ENCODE measurements around the gene UNG.

The UNG gene

GRCh38 chr12:109160433-109160832 lies 63.0 kb downstream of the UNG start:
- H3K4me3 ChIP-seq (replicated peaks; ENCODE audit: low read depth, low read length) = no peak overlapping the region
- TF ChIP-seq CTCF (IDR thresholded peaks at IDR 0.05; ENCODE audit: low read depth, low read length, missing control alignments) = no peak
- DNase-seq (ENCODE audit: extremely low read depth, low read depth) = no peak

Data from HFF-Myc (cell line).